ENCODE data around the gene CLIC3.
"Not testable (repeated sequence)": the region's sequence is repeated elsewhere in the genome, so short reads cannot be mapped to it uniquely, and the experiment has no call there.

CLIC3 gene

GRCh38 chr9:137017071-137017470, 20.7 kb upstream of the CLIC3 start:
- DNase-seq (ENCODE audit: low spot score): no peak

GRCh38 chr9:137016436-137016835, 20.1 kb upstream of the CLIC3 start:
- no peak for DNase-seq (ENCODE audit: low spot score)

- no peak for DNase-seq (ENCODE audit: low spot score)
These were observed 19.6 kb upstream of the CLIC3 start for GRCh38 chr9:137015976-137016375.

- DNase-seq (ENCODE audit: low spot score): no peak
These were observed 19.2 kb upstream of the CLIC3 start for GRCh38 chr9:137015540-137015930.

GRCh38 chr9:137014776-137015539, 18.6 kb upstream of the CLIC3 start:
- DNase-seq (ENCODE audit: low spot score): no peak

GRCh38 chr9:137014166-137014565, 17.8 kb upstream of the CLIC3 start:
- DNase-seq (ENCODE audit: low spot score): no peak

- no peak for DNase-seq (ENCODE audit: low spot score)
These were observed 17.2 kb upstream of the CLIC3 start for GRCh38 chr9:137013571-137013940.

- no peak for DNase-seq (ENCODE audit: low spot score)
These were observed 16.6 kb upstream of the CLIC3 start for GRCh38 chr9:137012694-137013570.

GRCh38 chr9:137011907-137012675, 15.7 kb upstream of the CLIC3 start:
- no peak for DNase-seq (ENCODE audit: low spot score)

- no peak for DNase-seq (ENCODE audit: low spot score)
These were observed 14.8 kb upstream of the CLIC3 start for GRCh38 chr9:137011156-137011555.

GRCh38 chr9:137009938-137010732, 13.8 kb upstream of the CLIC3 start:
- DNase-seq (ENCODE audit: low spot score): no peak

GRCh38 chr9:137009217-137009616, 12.8 kb upstream of the CLIC3 start:
- no peak for DNase-seq (ENCODE audit: low spot score)

GRCh38 chr9:137008312-137008711, 11.9 kb upstream of the CLIC3 start:
- DNase-seq (ENCODE audit: low spot score): no peak

- no peak for DNase-seq (ENCODE audit: low spot score)
These were observed 11.5 kb upstream of the CLIC3 start for GRCh38 chr9:137007816-137008270.

- no peak for DNase-seq (ENCODE audit: low spot score)
These were observed 10.9 kb upstream of the CLIC3 start for GRCh38 chr9:137007108-137007815.

GRCh38 chr9:137006116-137007003, 10.0 kb upstream of the CLIC3 start:
- DNase-seq (ENCODE audit: low spot score): no peak

GRCh38 chr9:137004285-137004684, 7.9 kb upstream of the CLIC3 start:
- not testable (repeated sequence) for DNase-seq (ENCODE audit: low spot score)

GRCh38 chr9:137002646-137003041, 6.3 kb upstream of the CLIC3 start:
- no peak for DNase-seq (ENCODE audit: low spot score)

- DNase-seq (ENCODE audit: low spot score): no peak
These were observed 5.7 kb upstream of the CLIC3 start for GRCh38 chr9:137001857-137002645.

Data from HuH-7 (cell line).